RKO (cell line): Measurements from ENCODE around the gene COTL1.
A peak's percentile ranks its signal among the peaks of the same experiment; 100 is the strongest.

ENCODE experiments used
- DNase-seq: peaks from one replicate; pipeline ENCODE4 v3.0.0-alpha.2; 2016; ENCODE audit warnings: low spot score

Gene COTL1

DNA sequence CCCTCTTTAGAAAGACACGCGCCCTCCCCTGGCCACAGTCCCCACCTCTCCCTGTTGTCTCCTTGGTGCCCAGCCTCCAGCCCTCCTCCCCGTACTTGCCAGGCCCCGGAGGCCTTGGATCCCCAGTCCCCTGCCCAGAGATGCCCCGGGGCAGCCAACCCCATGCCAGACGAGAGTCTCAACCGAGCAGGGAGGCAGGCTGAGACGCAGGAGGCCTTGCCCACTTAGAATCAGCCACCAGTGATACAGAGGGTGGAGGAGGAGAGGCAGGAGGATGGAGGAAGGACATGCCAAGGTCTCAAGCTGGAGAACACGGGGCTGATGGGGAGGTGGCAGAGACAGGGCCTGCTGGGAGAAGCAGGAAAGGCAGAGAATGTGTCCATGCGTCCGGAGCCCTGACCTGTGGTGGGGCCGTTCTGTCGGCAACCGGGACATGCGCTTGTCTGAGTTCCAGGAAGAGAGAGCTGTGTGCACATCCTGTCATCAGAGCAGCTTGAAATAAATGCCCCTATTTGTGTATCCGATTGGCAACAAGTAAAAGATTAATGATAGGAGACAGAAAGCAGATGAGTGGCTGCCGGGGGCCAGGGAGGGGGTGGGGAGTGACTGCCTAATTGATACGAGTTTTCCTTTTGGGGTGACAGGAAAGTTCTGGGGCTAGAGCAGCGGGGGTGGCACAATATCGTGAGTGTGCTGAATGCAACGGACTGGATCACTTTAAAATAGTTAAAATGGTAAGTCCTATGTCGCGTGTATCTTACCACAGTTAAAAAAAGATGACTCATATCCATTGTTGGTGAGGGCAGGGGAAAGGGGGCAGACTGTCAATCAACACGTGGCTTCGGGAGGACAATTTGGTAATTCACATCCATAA lies 68.7 kb downstream of the COTL1 start:
- no peak for DNase-seq

DNA sequence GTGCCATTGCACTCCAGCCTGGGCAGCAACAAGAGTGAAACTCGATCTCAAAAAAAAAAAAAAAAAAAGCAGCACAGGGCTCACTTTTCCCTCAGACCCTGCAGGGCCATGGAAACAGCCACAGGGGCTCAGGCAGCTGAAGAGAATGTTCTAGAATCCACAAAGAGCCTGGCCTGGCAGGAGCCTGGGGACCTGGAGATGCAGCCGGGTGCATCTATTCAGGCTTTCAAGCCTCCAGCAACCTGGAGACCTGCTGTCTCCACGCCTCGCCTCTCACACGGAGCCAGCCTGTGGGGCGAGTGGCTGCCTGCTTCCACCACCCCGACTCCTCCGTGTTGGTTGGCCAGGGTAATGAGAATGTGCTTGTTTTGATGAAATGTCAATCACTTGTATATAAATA lies 69.4 kb downstream of the COTL1 start:
- DNase-seq: no peak

GRCh38 chr16:84547546-84548061 lies 70.3 kb downstream of the COTL1 start:
- no peak for DNase-seq

- DNase-seq: no peak
Measured at GRCh38 chr16:84546669-84547545, 71.0 kb downstream of the COTL1 start.

- DNase-seq: no peak
Measured at GRCh38 chr16:84545114-84545737, 72.7 kb downstream of the COTL1 start.

DNA sequence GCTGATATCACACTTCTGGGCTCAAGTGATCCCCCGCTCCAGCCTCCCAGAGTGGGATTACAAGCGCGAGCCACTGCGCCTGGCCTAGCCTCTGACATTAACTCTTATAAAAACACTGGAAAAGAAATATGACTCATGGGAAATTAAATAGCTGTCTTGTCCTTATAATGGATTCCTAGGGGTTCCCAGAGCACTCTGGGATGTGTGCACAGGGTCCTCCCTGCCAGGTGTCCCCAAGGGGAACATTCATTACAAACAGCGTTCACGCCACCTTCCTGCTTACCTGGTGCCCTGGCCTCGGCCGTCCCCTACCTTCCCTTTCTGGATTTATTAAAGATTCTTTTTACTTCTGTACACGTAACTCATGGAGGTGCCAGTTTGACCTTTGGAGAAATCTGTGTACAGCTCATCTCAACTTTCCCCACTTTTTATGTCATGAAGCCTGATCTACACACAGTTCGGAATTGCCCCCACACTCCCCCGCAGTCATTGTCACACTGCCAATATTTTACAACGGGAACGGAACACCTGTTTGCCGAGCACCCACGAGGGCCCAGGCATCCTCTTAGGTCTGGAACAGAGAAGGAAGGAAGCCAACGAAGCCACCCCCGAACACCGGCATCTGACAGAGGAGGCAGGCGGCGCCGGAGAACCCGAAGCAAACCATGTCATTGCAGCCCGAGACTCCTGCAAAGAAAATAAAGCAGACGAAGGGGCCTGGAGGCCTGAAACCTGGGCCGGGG lies 73.7 kb downstream of the COTL1 start:
- DNase-seq: no peak

DNA sequence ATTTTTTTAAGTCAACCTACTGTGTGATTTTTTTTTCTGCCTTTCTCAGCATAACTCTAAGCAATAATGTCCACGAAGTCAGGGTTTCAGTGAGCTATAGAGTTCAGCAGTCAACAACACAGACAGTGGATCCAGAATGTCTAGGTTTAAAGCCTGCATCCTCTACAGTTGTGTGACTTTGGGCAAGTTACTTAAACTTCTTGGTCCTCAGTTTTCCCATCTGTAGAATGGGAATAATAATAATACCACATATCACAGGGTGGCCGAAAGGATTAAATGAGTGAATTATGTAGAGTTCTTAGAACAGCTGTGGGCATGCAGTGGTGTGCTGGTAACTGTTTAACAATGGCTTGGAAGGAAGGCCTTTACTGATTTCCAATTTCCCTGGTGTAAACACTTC lies 74.6 kb downstream of the COTL1 start:
- no peak for DNase-seq

DNA sequence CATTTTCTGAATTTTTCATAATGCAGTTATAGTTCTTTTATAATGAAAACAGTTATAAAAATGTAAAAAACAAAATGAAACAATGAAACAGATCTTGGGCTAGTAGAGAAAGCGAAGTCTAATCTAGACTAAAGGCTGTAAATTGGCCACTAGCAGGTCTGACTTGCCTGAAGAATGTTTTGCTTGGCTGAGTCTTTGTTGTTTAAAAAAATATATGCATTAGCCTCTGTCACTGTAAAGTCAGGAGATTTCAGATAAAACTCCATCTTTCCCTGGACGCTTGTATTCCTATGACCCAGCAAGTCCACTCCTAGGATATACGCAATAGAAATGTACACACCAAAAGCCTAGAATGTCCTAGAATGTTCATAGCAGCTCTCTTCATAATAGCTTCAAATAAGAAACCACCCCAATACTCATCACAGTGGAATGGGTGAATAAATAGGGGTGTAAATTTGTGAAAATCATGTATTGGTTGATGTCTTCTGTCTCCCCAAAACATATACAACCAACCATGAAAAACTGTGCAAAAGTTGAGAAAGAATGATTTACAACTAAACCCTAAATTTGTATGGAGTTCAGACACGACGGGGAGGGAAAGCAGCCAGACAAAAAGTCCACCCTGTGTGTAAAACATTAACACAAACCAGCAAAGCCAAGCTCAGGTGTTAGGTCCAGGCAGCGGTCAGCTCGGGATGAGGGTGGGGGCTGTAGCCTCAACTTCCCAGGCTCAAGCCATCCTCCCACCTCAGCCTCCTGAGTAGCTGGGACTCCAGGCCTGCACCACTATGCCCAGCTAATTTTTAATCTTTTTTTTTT lies 75.7 kb downstream of the COTL1 start:
- DNase-seq: no peak

- no peak for DNase-seq
Measured at GRCh38 chr16:84540194-84540593, 77.7 kb downstream of the COTL1 start.

DNA sequence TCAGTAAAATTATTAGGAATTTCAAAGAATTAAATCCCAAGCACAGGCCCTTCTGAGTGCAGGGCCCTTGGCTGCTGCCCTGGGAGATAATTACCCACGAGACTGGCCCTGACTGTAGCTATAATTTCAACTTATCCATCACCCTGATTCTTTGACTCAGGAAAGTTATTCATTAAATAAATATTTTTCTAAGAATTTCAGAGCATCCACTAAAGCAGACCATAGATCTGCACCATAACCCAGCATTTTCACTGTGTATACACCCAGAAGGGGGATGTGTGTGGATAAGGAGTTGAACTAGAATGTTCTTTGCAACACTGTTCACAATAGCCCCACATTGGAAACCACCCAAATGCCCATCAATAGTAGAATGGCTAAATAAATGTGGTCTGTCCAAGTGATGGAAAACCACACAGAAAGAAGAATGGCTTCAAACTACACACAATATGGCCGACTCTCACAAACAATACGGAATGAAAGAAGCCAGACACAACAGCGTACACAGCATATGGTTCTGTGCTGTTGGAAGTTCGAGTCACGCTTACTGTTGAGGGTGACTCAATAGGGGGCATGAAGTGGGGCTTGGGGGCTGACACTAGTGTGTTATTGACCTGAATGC lies 79.5 kb downstream of the COTL1 start:
- no peak for DNase-seq

DNA sequence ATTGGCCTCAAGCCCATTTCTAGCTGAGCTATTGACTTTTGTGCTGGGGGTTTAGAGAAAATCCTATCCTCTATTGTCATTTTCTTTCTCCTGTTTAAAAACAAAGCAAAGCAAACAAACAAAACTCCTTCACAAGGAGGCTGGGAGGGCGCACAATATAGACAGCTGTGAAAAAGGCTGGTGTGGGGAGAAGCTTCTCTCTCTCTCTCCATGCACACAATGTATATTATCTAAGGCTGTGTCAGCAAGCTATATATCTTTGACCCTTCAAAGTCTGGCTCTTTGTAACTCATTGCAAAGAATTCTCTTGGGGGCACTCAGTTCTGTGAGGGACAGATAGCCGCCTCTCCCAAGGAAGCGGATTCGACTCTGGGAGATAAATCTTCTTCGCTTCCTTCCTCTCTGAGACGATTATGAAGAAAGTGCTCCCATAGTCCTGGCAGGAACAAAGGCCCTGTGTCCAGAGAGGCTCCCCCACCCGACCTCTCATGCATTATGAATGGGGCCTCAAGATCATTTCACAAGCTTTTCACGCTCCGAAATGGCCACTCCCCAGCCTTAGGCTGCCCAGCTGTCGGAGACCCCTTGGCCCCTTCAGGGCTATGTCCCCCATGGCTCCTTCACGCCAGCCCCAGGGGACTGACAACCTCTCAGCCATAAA lies 80.3 kb downstream of the COTL1 start:
- no peak for DNase-seq

DNA sequence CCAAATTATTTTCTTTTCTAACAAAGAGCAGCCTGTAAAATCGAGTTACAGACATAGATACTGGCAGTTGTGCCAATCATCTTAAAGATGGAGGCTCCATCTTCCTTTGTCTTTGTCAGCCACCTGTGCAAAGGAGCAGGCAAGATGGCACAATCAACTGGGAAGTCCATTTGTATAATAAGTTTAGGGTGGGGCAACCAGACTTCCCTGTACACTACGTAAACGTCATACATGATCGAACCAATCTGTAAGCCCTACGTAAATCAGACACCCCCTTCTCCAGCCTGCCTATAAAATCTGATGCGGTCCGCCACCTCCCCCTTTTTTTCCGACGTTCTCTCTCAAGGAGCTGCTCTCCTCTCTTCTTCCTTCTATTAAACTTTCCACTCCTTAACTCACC lies 82.0 kb downstream of the COTL1 start:
- DNase-seq: no peak

GRCh38 chr16:84535408-84535807 lies 82.5 kb downstream of the COTL1 start:
- no peak for DNase-seq

GRCh38 chr16:84534815-84535214 lies 83.1 kb downstream of the COTL1 start:
- DNase-seq: no peak

- no peak for DNase-seq
Measured at GRCh38 chr16:84532855-84533486, 84.9 kb downstream of the COTL1 start.

- DNase-seq: peak; percentile 64
Measured at GRCh38 chr16:84532291-84532724, 85.6 kb downstream of the COTL1 start.

- DNase-seq: no peak
Measured at GRCh38 chr16:84531671-84532111, 86.2 kb downstream of the COTL1 start.

DNA sequence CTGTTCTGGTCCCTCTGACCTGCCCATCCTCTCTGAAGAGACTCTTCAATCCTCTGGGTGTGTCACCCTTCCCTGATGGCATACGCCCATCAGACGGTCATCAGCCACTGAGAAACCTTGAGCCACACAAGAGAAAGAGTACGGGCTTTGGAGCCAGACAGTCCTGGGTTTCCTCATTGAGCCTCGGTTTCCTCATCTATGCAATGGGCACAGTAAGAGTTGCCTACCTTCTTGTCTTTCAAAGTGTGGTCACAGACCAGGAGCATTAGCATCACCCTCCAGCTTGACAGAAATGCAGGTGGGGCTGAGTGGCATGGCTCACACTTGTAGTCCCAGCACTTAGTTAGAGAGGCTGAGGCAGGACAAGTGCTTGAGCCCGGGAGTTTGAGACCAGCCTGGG lies 87.3 kb downstream of the COTL1 start:
- DNase-seq: no peak

GRCh38 chr16:84529607-84530006 lies 88.3 kb downstream of the COTL1 start:
- no peak for DNase-seq
